ENCODE data around the gene SOX3. TPM values are rescaled to one million over a fixed set of nuclear protein-coding genes. Genes with fewer than 3 reads are reported as not detected.

Gene SOX3
- total RNA-seq, 1 experiment from 2014 or later = not detected

GRCh38 chrX:140480765-140481164 lies 24.1 kb downstream of the SOX3 start:
- Histone ChIP-seq H3K79me2 (ENCODE audit: low read length) (no peaks in the 10 kb centered on the region), H3K27ac (ENCODE audit: low read length) (no peak overlapping the region), H3K27me3 (ENCODE audit: low read length) (no peaks in the 10 kb centered on the region), H3K9ac (ENCODE audit: low read length) (no peak overlapping the region), H3K4me2 (ENCODE audit: low read length) (no peak overlapping the region), H3F3A (ENCODE audit: low read length, unreplicated experiment) (no peaks in the 10 kb centered on the region), H4K20me1 (ENCODE audit: low read length) (no peaks in the 10 kb centered on the region), H3K9me3 (ENCODE audit: low read length) (no peaks in the 10 kb centered on the region), H3K36me3 (ENCODE audit: low read depth, low read length) (no peaks in the 10 kb centered on the region), H3K4me1 (ENCODE audit: insufficient read depth, low read length) (no peaks in the 10 kb centered on the region), H2AFZ (ENCODE audit: low read length) (no peak overlapping the region), H3K9me2 (replicated peaks; ENCODE audit: low read length) (no peaks in the 10 kb centered on the region), H3K4me3 (ENCODE audit: low read length) (no peak overlapping the region)
- POLR2A ChIA-PET (ENCODE audit: unreplicated experiment) = no interaction called here
- intact Hi-C loops (cut with micrococcal nuclease) = no loop called here
- no TSS peak for BruUV-seq (replicated peaks)
- TF ChIP-seq EZH2 (IDR thresholded peaks at IDR 0.05; ENCODE audit: low read length, unreplicated experiment) = no peak
- TF ChIP-seq EZH2phosphoT487 (IDR thresholded peaks at IDR 0.05; ENCODE audit: borderline replicate concordance, low read length) = no peak
- no peak for TF ChIP-seq CTCF (conservative IDR thresholded peaks at IDR 0.05; ENCODE audit: low read depth, low read length)
- no peak for DNase-seq
- CTCF ChIA-PET = no interaction called here
- ATAC-seq = no peak

DNA sequence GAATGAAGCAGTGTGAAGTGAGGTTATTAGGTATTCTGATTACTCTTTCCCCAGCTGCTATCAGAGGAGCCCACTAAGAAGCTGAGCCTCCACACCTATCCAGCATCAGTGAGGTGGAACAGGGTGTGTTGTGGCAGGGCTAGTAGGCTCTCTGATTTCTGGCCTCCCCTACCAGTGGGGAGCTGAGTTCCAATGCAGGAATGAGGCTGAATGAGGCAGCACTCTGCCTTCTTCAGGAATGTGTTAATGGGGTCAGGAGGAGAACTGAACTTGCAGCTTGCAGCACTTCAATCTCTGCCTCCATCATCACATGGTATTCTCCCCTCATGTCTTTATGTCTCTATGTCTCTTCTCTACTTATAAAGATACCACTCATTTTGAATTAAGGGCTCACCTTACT lies 26.9 kb downstream of the SOX3 start:
- Histone ChIP-seq H3F3A (ENCODE audit: low read length, unreplicated experiment) (no peaks in the 10 kb centered on the region), H3K9me2 (replicated peaks; ENCODE audit: low read length) (no peaks in the 10 kb centered on the region), H3K4me3 (ENCODE audit: low read length) (no peak overlapping the region), H3K79me2 (ENCODE audit: low read length) (no peaks in the 10 kb centered on the region), H3K9ac (ENCODE audit: low read length) (no peak overlapping the region), H3K36me3 (ENCODE audit: low read depth, low read length) (no peaks in the 10 kb centered on the region), H3K4me1 (ENCODE audit: insufficient read depth, low read length) (no peaks in the 10 kb centered on the region), H3K27me3 (ENCODE audit: low read length) (no peaks in the 10 kb centered on the region), H4K20me1 (ENCODE audit: low read length) (no peaks in the 10 kb centered on the region), H2AFZ (ENCODE audit: low read length) (no peak overlapping the region), H3K27ac (ENCODE audit: low read length) (no peak overlapping the region), H3K9me3 (ENCODE audit: low read length) (no peaks in the 10 kb centered on the region), H3K4me2 (ENCODE audit: low read length) (no peak overlapping the region)
- ATAC-seq = no peak
- TF ChIP-seq EZH2 (IDR thresholded peaks at IDR 0.05; ENCODE audit: low read length, unreplicated experiment) (no peak), EZH2phosphoT487 (IDR thresholded peaks at IDR 0.05; ENCODE audit: borderline replicate concordance, low read length) (no peak)
- ChIA-PET CTCF (no interaction called here), POLR2A (ENCODE audit: unreplicated experiment) (no interaction called here)
- BruUV-seq (replicated peaks) = no TSS peak
- no peak for DNase-seq
- intact Hi-C loops (cut with micrococcal nuclease) = no loop called here

GRCh38 chrX:140475025-140475424 lies 29.8 kb downstream of the SOX3 start:
- DNase-seq = no peak
- H3K36me3 ChIP-seq (ENCODE audit: low read depth, low read length) = no peaks in the 10 kb centered on the region
- ChIA-PET POLR2A (ENCODE audit: unreplicated experiment) (no interaction called here), CTCF (no interaction called here)
- no peak overlapping the region for H2AFZ ChIP-seq (ENCODE audit: low read length)
- H3K4me1 ChIP-seq (ENCODE audit: insufficient read depth, low read length) = no peaks in the 10 kb centered on the region
- no TSS peak for BruUV-seq (replicated peaks)
- no peak overlapping the region for H3K9ac ChIP-seq (ENCODE audit: low read length)
- H3F3A ChIP-seq (ENCODE audit: low read length, unreplicated experiment) = no peaks in the 10 kb centered on the region
- ATAC-seq = no peak
- no peaks in the 10 kb centered on the region for H3K9me2 ChIP-seq (replicated peaks; ENCODE audit: low read length)
- intact Hi-C loops (cut with micrococcal nuclease) = no loop called here
- no peaks in the 10 kb centered on the region for H4K20me1 ChIP-seq (ENCODE audit: low read length)
- H3K4me2 ChIP-seq (ENCODE audit: low read length) = no peak overlapping the region
- H3K27me3 ChIP-seq (ENCODE audit: low read length) = no peaks in the 10 kb centered on the region
- TF ChIP-seq CTCF (conservative IDR thresholded peaks at IDR 0.05; ENCODE audit: low read depth, low read length) = no peak
- TF ChIP-seq EZH2 (IDR thresholded peaks at IDR 0.05; ENCODE audit: low read length, unreplicated experiment) = no peak
- no peak for TF ChIP-seq EZH2phosphoT487 (IDR thresholded peaks at IDR 0.05; ENCODE audit: borderline replicate concordance, low read length)
- H3K9me3 ChIP-seq (ENCODE audit: low read length) = no peaks in the 10 kb centered on the region
- H3K4me3 ChIP-seq (ENCODE audit: low read length) = no peak overlapping the region
- H3K27ac ChIP-seq (ENCODE audit: low read length) = no peak overlapping the region
- no peaks in the 10 kb centered on the region for H3K79me2 ChIP-seq (ENCODE audit: low read length)

Measured in PC-3 (cell line).